Trophoblast cell (in vitro differentiated cells and primary cell): ENCODE measurements around the gene ECEL1.

Source experiments
- DNase-seq, 2 donors: peaks; one replicate each; pipeline ENCODE4 v3.0.0-alpha.2; 2016
- H2AFZ ChIP-seq: 2 replicates; pipeline ENCODE4 v1.6.1; 2013; ENCODE audit warnings: low read length, moderate library complexity, mild to moderate bottlenecking; ENCODE audit not compliant: insufficient read depth, poor library complexity
- H2AK5ac ChIP-seq: 2 replicates; pipeline ENCODE4 v1.6.1; 2013; ENCODE audit warnings: mild to moderate bottlenecking, low read length
- H2BK120ac ChIP-seq: 2 replicates; pipeline ENCODE4 v1.6.1; 2013; ENCODE audit warnings: low read length, mild to moderate bottlenecking, moderate library complexity; ENCODE audit not compliant: insufficient read depth, poor library complexity
- H2BK12ac ChIP-seq: 2 replicates; pipeline ENCODE4 v1.6.1; 2013; ENCODE audit warnings: mild to moderate bottlenecking, low read length, moderate library complexity
- H2BK5ac ChIP-seq: 2 replicates; pipeline ENCODE4 v1.6.1; 2013; ENCODE audit warnings: low read length, low read depth, moderate library complexity, mild to moderate bottlenecking; ENCODE audit not compliant: poor library complexity
- H3K14ac ChIP-seq: 2 replicates; pipeline ENCODE4 v1.6.1; 2013; ENCODE audit warnings: mild to moderate bottlenecking, low read length
- H3K18ac ChIP-seq: 2 replicates; pipeline ENCODE4 v1.6.1; 2013; ENCODE audit warnings: mild to moderate bottlenecking, low read length
- H3K23ac ChIP-seq: 2 replicates; pipeline ENCODE4 v1.6.1; 2013; ENCODE audit warnings: low read length
- H3K27ac ChIP-seq: 2 replicates; pipeline ENCODE4 v1.5.1; 2013; ENCODE audit warnings: low read depth, mild to moderate bottlenecking, inconsistent platforms, low read length, moderate library complexity
- H3K27me3 ChIP-seq: 2 replicates; pipeline ENCODE4 v1.6.1; 2013; ENCODE audit warnings: inconsistent platforms, mild to moderate bottlenecking, low read length, moderate library complexity; ENCODE audit not compliant: insufficient read depth
- H3K36me3 ChIP-seq, 2 experiments: 1 replicate in 1 of 2; 2 replicates in 1 of 2; pipeline ENCODE4 v1.6.1; 2013; ENCODE audit warnings: low read length in 2 of 2, mild to moderate bottlenecking in 2 of 2, moderate library complexity in 1 of 2; ENCODE audit not compliant: insufficient read depth in 2 of 2, control insufficient read depth in 1 of 2
- H3K4ac ChIP-seq: 2 replicates; pipeline ENCODE4 v1.6.1; 2013; ENCODE audit warnings: low read depth, mild to moderate bottlenecking, low read length, moderate library complexity
- H3K4me1 ChIP-seq, 2 experiments: 1 replicate in 1 of 2; 2 replicates in 1 of 2; pipeline ENCODE4 v1.6.1; 2013; ENCODE audit warnings: low read length in 2 of 2, mild to moderate bottlenecking in 2 of 2, moderate library complexity in 1 of 2; ENCODE audit not compliant: insufficient read depth in 2 of 2, control insufficient read depth in 1 of 2
- H3K4me2 ChIP-seq: 2 replicates; pipeline ENCODE4 v1.6.1; 2013; ENCODE audit warnings: inconsistent platforms, mild to moderate bottlenecking, low read length, moderate library complexity
- H3K4me3 ChIP-seq: 2 replicates; pipeline ENCODE4 v1.5.1; 2013; ENCODE audit warnings: mild to moderate bottlenecking, low read depth, low read length, inconsistent platforms
- H3K79me1 ChIP-seq: one replicate; pipeline ENCODE4 v1.6.1; 2013; ENCODE audit warnings: low read length
- H3K79me2 ChIP-seq: 2 replicates; pipeline ENCODE4 v1.6.1; 2013; ENCODE audit warnings: low read length, mild to moderate bottlenecking; ENCODE audit not compliant: control insufficient read depth, insufficient read depth, poor library complexity
- H3K9ac ChIP-seq: 2 replicates; pipeline ENCODE4 v1.6.1; 2013; ENCODE audit warnings: mild to moderate bottlenecking, low read length
- H3K9me3 ChIP-seq: 2 replicates; pipeline ENCODE4 v1.6.1; 2013; ENCODE audit warnings: low read depth, mild to moderate bottlenecking, control low read depth, inconsistent platforms, low read length; ENCODE audit not compliant: insufficient read depth
- H4K12ac ChIP-seq: 2 replicates; pipeline ENCODE4 v1.6.1; 2013; ENCODE audit warnings: low read depth, mild to moderate bottlenecking, low read length, moderate library complexity
- H4K8ac ChIP-seq: 2 replicates; pipeline ENCODE4 v1.6.1; 2013; ENCODE audit warnings: low read depth, mild to moderate bottlenecking, low read length, moderate library complexity
- H4K91ac ChIP-seq: one replicate; pipeline ENCODE4 v1.6.1; 2013; ENCODE audit warnings: low read depth, mild to moderate bottlenecking, low read length, moderate library complexity
- whole genome bisulfite sequencing: extraction: QIAGEN DNeasy Blood & Tissue Kit; methylation state at CpG from one replicate; pipeline ENCODE4 v1.1.7; 2013; ENCODE audit warnings: missing lambda C conversion rate; ENCODE audit not compliant: insufficient read length, insufficient coverage; ENCODE audit errors: extremely low coverage; 5-methylcytosine and 5-hydroxymethylcytosine counted together

The ECEL1 gene

DNA sequence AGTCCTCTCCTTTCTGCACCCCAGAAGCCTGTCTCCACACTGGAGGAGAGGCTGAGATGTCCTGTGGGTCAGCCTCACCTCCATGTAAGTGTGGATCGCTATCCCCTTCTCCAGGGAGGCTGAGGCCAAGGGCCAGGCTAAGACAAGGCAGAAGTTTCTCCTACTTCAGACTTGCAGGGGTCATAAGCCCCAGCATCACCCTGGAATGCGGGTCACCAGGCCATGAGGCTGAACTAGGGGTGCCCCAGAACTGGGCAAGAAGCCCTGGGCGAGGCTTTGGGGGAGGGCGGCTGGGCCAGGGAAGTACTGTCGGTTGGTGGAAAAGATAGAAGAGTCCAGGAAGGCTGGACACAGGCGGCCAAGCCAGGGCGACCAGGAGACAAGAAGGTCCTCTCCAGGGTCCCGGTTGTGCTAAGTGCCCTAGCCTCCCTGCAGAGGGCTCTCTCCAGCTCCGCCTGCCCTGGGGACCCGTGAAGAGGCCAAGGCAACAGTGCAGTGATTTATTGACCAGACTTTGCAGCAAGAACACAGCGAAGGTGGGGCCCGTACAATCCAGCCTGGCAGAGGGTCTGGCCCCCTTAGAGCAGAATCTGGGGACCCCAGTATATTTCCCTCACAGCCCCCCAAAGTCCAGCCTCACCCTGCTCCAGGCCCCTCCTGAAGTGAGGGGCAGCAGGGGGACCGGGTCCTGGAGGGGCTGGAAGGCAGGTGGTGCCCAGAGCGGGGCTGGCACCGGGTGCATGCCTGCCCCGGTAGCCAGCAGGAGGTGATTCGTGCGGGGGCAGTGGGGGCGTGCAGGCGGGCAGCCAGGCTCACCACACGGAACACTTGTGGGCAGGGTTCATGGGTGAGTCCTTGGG is 8.1 kb downstream of the ECEL1 start:
- no peak overlapping the region for H2AK5ac ChIP-seq
- no peak overlapping the region for H2BK120ac ChIP-seq
- no peaks in the 10 kb centered on the region for H3K79me1 ChIP-seq
- H3K36me3 ChIP-seq: no peaks in the 10 kb centered on the region
- no peak overlapping the region for H3K4me3 ChIP-seq
- no peak overlapping the region for H4K12ac ChIP-seq
- DNase-seq: no peak
- no CpG with 5 or more reads among the region's 21 CpGs for WGBS
- H3K79me2 ChIP-seq: no peaks in the 10 kb centered on the region
- H4K8ac ChIP-seq: no peak overlapping the region
- no peak overlapping the region for H3K23ac ChIP-seq
- H3K4ac ChIP-seq: no peak overlapping the region
- H2BK5ac ChIP-seq: no peak overlapping the region
- H3K27me3 ChIP-seq: peaks cover 11% of the 10 kb centered on the region
- no peak overlapping the region for H2BK12ac ChIP-seq
- H3K14ac ChIP-seq: no peak overlapping the region
- H4K91ac ChIP-seq: no peak overlapping the region
- no peak overlapping the region for H3K4me2 ChIP-seq
- H2AFZ ChIP-seq: no peak overlapping the region
- H3K9me3 ChIP-seq: peaks cover 6% of the 10 kb centered on the region
- H3K4me1 ChIP-seq: no peaks in the 10 kb centered on the region
- no peak overlapping the region for H3K9ac ChIP-seq
- H3K18ac ChIP-seq: no peak overlapping the region
- no peak overlapping the region for H3K27ac ChIP-seq

DNA sequence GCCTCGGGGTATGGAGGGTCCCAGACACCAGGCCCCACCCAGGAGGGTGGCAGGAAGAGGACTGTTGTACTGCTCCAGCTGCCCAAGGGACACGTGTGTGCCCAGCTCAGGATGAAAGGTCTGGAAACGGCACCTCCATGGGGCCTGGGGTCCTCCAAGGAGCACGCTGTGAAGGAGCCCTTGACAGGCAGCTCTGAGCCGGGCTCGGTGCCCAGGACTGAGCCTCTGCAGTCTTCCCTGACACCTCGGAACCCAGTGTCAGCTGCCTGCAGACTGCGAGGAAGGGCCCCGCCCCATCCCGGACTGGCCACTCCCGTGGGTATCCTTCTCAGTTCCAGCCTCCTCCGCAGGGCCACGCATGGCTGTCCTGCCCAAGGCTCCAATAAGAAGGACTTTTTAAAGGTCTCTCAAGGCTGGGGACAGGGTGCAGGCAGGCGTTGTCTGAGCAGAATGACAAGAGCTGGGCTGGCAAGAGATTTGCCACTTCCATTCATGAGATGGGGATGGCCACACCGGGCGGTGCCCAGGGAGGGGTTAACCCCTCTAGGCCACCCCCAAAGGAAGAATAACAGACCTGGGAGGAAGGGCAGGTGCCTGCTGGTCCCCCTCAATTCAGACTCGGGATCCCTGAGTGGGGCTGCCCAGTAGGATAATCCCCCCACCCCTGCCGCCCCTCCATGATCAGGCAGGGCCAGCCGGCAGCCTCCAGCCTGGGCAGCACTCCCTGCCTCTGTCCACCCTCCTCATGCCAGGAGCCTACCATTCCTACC is 8.9 kb downstream of the ECEL1 start:
- no CpG with 5 or more reads among the region's 19 CpGs for WGBS
- no peak overlapping the region for H2AK5ac ChIP-seq

DNA sequence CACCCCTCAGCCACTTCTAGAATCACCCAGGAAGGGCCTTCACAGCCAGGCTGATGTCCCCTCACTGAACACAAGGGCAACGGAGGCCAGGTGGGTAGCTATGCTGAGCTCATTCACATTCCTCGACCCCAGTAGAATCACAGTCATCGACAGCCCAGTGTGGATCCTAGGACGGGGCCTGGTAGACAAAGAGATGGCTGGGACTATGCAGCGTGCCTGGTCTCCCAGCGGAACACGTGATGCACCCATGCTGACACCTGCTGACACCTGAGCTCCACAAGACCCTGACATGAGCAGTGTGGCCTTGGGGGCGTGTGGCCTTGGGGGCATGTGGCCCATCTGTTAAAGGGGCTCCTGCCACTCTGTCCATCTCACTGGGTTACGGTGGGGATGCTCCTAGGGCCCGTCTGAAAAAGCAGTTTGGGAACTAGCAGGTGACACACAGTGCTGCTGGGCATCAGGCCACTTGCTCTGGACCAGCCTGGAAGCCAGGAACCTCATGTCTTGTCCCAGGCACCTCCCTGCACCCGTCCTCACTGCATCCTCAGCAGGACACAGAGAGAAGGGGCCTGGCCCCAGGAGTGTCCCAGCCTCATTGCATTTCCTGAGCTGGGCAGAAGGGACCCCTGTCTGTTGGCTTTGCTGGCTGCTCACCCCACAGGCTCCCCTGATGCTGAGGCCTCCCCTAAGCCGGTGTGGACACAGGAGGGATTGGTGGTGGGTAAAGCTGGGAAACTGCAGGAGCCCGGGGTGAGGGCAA is 9.7 kb downstream of the ECEL1 start:
- Histone ChIP-seq H3K4me3 (no peak overlapping the region), H2AK5ac (no peak overlapping the region), H3K18ac (no peak overlapping the region), H2BK120ac (no peak overlapping the region), H2BK12ac (no peak overlapping the region), H3K4ac (no peak overlapping the region), H3K27me3 (no peaks in the 10 kb centered on the region), H3K23ac (no peak overlapping the region), H4K12ac (no peak overlapping the region), H3K79me1 (no peaks in the 10 kb centered on the region), H2AFZ (no peak overlapping the region), H4K8ac (no peak overlapping the region), H4K91ac (no peak overlapping the region), H3K4me1 (no peaks in the 10 kb centered on the region), H3K14ac (no peak overlapping the region), H3K9me3 (peaks cover 4% of the 10 kb centered on the region), H3K9ac (no peak overlapping the region), H2BK5ac (no peak overlapping the region), H3K4me2 (no peak overlapping the region), H3K27ac (no peak overlapping the region), H3K36me3 (no peaks in the 10 kb centered on the region), H3K79me2 (no peaks in the 10 kb centered on the region)
- no peak for DNase-seq
- WGBS: no CpG with 5 or more reads among the region's 13 CpGs

More for the DNA sequence above, 8.9 kb downstream of the ECEL1 start:
- Histone ChIP-seq H3K9ac (no peak overlapping the region), H3K4ac (no peak overlapping the region), H2BK12ac (no peak overlapping the region), H3K27me3 (peaks cover 3% of the 10 kb centered on the region), H3K4me1 (no peaks in the 10 kb centered on the region), H3K36me3 (no peaks in the 10 kb centered on the region), H4K8ac (no peak overlapping the region), H3K27ac (no peak overlapping the region), H3K23ac (no peak overlapping the region), H3K9me3 (peaks cover 4% of the 10 kb centered on the region), H3K79me1 (no peaks in the 10 kb centered on the region), H4K12ac (no peak overlapping the region), H3K79me2 (no peaks in the 10 kb centered on the region), H2AFZ (no peak overlapping the region), H3K4me3 (no peak overlapping the region), H3K18ac (no peak overlapping the region), H3K4me2 (no peak overlapping the region), H2BK120ac (no peak overlapping the region), H4K91ac (no peak overlapping the region), H3K14ac (no peak overlapping the region), H2BK5ac (no peak overlapping the region)
- DNase-seq: no peak

DNA sequence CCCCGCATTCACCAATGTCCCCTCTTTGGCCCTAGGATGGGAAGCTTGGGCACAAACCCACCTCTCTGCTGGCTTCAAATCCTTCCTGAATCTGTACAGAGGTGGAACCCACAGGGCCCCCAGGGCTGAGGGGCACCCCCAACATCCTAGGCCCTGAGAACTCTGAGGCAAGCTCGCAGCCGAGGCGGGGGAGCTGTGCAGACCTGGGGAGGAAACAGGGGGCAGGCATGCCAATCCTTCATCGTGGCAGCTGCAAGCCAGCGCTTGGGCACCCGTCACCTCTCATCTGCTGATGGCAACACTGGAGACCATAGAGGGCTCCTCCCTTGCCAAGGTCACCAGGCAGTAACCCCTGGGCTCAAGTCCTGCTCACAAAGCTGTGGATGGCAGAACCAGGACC is 10.8 kb downstream of the ECEL1 start:
- no peak overlapping the region for H4K8ac ChIP-seq
- no peaks in the 10 kb centered on the region for H3K79me2 ChIP-seq
- H2AK5ac ChIP-seq: no peak overlapping the region
- no peak overlapping the region for H3K4me3 ChIP-seq
- no peaks in the 10 kb centered on the region for H3K79me1 ChIP-seq
- no peak overlapping the region for H3K27ac ChIP-seq
- no peaks in the 10 kb centered on the region for H3K27me3 ChIP-seq
- no peaks in the 10 kb centered on the region for H3K36me3 ChIP-seq
- no peak overlapping the region for H3K9ac ChIP-seq
- no peak overlapping the region for H3K14ac ChIP-seq
- DNase-seq: no peak
- no peak overlapping the region for H2BK120ac ChIP-seq
- H3K18ac ChIP-seq: no peak overlapping the region
- no peaks in the 10 kb centered on the region for H3K4me1 ChIP-seq
- H3K23ac ChIP-seq: no peak overlapping the region
- no peak overlapping the region for H4K91ac ChIP-seq
- no peak overlapping the region for H3K4ac ChIP-seq
- H3K9me3 ChIP-seq: peaks cover 2% of the 10 kb centered on the region
- no peak overlapping the region for H2BK5ac ChIP-seq
- H2BK12ac ChIP-seq: no peak overlapping the region
- H3K4me2 ChIP-seq: no peak overlapping the region
- H4K12ac ChIP-seq: no peak overlapping the region
- no CpG with 5 or more reads among the region's 7 CpGs for WGBS
- H2AFZ ChIP-seq: no peak overlapping the region
